Cardiac muscle cell (in vitro differentiated cells and primary cell): ENCODE results near the gene ZBTB46. TPM values are rescaled to one million over a fixed set of nuclear protein-coding genes. Genes with fewer than 3 reads are reported as not detected.
"Not testable (repeated sequence)": the region's sequence is repeated elsewhere in the genome, so short reads cannot be mapped to it uniquely, and the experiment has no call there.

Experiments
- DNase-seq, 2 donors: peaks; one replicate each; pipeline versions ENCODE4 v3.0.0 to v3.0.0-alpha.2; 2010 to 2017; ENCODE audit warnings: low read depth in 1 of 2, low spot score in 1 of 2
- H3K27ac ChIP-seq: fragments of 200-600 bp; sonication (generic); 2 replicates; pipeline ENCODE4 v1.5.1; 2016
- H3K27me3 ChIP-seq: fragments of 200-600 bp; sonication (generic); 2 replicates; pipeline ENCODE4 v1.6.0; 2016; ENCODE audit warnings: control low read depth
- H3K36me3 ChIP-seq: fragments of 200-600 bp; sonication (generic); 2 replicates; pipeline ENCODE4 v1.5.1; 2016; ENCODE audit warnings: control low read depth
- H3K4me1 ChIP-seq: fragments of 200-600 bp; sonication (generic); 2 replicates; pipeline ENCODE4 v1.8.1; 2017; ENCODE audit warnings: low read depth, mild to moderate bottlenecking, mixed run types
- H3K4me3 ChIP-seq: fragments of 200-600 bp; sonication (generic); 2 replicates; pipeline ENCODE4 v1.5.1; 2016; ENCODE audit warnings: mild to moderate bottlenecking
- H3K9me3 ChIP-seq: fragments of 200-600 bp; sonication (generic); 2 replicates; pipeline ENCODE4 v1.5.1; 2017; ENCODE audit warnings: low read depth, mild to moderate bottlenecking, control low read depth
- polyA plus RNA-seq: library from polyadenylated mRNA; unstranded; fragments of >200 nt; fragmentation: Nextera tagmentation; extraction: Ambion mirVana; gene quantifications from 2 replicates; pipeline ENCODE4 v1.2.1, GENCODE V29; 2016
- total RNA-seq: library from RNA; depleted of rRNA; stranded (reverse); fragments of >200 nt; gene quantifications from 2 replicates; pipeline ENCODE4 v1.2.3, GENCODE V29; 2016
- TF ChIP-seq, protein P1 (sequence below): IDR thresholded peaks from 2 replicates; pipeline ENCODE4 v1.5.1; 2012; ENCODE audit warnings: low read depth, mild to moderate bottlenecking, low read length

ZBTB46 gene
- total and polyA plus RNA-seq, 2 experiments from 2014 or later, result 24.1 to 53.4 TPM

DNA sequence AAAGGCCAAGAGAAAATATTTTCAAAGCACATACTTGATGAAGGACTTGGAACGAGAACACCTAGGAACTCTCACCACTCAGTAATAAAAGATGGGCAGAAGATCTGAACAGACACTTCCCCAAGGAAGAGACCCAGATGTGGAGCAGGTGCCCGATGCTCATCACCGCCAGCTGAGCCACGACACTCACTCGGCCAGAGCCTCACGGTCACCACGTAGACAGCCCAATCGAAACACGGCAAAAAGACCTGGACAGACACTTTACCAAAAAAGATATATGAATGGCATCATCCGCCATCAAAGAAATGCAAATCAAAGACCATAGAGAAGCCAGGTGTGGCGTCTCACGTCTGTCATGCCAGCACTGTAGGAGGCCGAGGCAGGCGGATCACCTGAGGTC, 49.9 kb downstream of the ZBTB46 start:
- H3K27ac ChIP-seq, result no peak overlapping the region
- H3K4me3 ChIP-seq, result no peak overlapping the region
- H3K4me1 ChIP-seq, result peaks cover 14% of the 10 kb centered on the region
- no peaks in the 10 kb centered on the region for H3K9me3 ChIP-seq
- TF ChIP-seq, protein P1, sequence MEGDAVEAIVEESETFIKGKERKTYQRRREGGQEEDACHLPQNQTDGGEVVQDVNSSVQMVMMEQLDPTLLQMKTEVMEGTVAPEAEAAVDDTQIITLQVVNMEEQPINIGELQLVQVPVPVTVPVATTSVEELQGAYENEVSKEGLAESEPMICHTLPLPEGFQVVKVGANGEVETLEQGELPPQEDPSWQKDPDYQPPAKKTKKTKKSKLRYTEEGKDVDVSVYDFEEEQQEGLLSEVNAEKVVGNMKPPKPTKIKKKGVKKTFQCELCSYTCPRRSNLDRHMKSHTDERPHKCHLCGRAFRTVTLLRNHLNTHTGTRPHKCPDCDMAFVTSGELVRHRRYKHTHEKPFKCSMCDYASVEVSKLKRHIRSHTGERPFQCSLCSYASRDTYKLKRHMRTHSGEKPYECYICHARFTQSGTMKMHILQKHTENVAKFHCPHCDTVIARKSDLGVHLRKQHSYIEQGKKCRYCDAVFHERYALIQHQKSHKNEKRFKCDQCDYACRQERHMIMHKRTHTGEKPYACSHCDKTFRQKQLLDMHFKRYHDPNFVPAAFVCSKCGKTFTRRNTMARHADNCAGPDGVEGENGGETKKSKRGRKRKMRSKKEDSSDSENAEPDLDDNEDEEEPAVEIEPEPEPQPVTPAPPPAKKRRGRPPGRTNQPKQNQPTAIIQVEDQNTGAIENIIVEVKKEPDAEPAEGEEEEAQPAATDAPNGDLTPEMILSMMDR, result no peak
- no peak for DNase-seq
- H3K36me3 ChIP-seq, result no peaks in the 10 kb centered on the region
- H3K27me3 ChIP-seq, result no peaks in the 10 kb centered on the region

DNA sequence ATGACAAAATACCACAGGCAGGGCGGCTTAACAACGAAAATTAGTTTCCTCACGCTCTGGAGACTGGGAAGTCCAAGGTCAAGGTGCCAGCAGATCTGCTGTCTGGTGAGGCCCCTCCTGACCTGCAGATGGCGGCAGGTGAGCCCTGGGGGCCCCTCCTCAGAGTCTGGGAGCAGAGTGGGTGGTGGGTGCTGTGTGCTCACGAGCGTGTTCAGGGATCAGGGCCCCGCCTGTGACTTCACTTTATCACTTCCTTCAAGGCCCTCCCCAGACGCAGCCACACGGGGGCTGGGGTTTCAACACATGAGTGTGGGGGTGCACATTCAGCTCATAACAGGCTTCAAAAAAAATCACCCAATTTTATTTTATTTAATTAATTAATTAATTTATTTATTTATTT, 52.2 kb downstream of the ZBTB46 start:
- no peak for DNase-seq
- TF ChIP-seq, protein P1, result no peak
- Histone ChIP-seq H3K36me3 (no peaks in the 10 kb centered on the region), H3K27ac (no peak overlapping the region), H3K27me3 (no peaks in the 10 kb centered on the region), H3K9me3 (no peaks in the 10 kb centered on the region), H3K4me1 (peaks cover 8% of the 10 kb centered on the region), H3K4me3 (no peak overlapping the region)

DNA sequence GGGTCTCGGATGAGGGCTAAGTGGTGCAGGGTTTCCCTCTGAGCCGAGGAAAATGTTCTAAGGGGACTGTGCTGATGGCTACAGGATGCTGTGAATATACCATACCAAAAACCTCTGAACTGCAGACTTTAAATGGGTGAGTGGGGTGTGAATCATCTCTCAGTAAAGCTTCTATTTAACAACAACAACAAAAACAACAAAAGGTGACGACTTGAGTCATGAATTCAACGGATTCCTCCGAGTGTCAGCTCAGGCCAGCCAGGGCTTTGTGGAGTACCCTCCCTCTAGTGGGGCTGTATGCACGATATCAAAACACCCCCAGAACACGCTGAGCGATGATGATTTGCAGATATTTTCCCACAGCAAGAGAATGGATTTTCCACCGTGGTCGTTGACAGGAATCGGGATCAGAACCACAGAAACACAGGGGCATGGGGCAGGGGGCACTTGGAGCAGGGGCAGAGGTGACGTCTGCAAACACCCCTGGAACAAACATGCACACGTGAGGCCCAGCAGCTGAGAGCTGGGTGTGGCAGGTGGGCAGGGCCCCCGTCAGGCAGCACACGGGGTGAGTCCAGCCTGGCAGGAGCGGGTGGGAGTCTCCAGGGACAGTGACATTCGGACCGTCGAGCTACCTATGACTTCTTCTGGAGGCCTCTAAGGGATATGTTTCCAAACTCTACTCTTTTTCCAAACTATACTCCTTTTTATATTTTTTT, 52.9 kb downstream of the ZBTB46 start:
- Histone ChIP-seq H3K36me3 (no peaks in the 10 kb centered on the region), H3K4me1 (peaks cover 6% of the 10 kb centered on the region), H3K27me3 (no peaks in the 10 kb centered on the region), H3K27ac (no peak overlapping the region), H3K4me3 (no peak overlapping the region), H3K9me3 (no peaks in the 10 kb centered on the region)
- TF ChIP-seq, protein P1, result no peak
- DNase-seq, result no peak

DNA sequence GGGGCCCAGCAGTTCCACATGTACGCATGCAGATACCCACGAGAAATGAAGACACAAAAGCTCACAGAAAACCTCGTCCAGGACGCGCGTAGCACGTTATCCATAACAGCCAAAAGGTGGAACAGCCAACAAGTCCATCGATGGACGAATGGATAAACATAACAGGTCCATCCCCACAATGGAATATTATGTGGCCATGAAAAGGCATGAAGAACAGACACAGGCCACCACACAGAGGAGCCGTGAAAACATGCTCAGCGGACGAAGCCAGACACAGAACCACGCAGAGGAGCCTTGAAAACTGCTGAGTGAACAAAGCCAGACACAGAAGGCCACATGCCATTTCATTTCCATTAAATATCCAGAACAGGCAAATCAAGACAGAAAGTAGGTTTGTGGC, 53.5 kb downstream of the ZBTB46 start:
- H3K4me1 ChIP-seq, result peaks cover 6% of the 10 kb centered on the region
- no peaks in the 10 kb centered on the region for H3K9me3 ChIP-seq
- no peak overlapping the region for H3K27ac ChIP-seq
- DNase-seq, result no peak
- H3K36me3 ChIP-seq, result no peaks in the 10 kb centered on the region
- H3K4me3 ChIP-seq, result no peak overlapping the region
- TF ChIP-seq, protein P1, result no peak
- no peaks in the 10 kb centered on the region for H3K27me3 ChIP-seq

DNA sequence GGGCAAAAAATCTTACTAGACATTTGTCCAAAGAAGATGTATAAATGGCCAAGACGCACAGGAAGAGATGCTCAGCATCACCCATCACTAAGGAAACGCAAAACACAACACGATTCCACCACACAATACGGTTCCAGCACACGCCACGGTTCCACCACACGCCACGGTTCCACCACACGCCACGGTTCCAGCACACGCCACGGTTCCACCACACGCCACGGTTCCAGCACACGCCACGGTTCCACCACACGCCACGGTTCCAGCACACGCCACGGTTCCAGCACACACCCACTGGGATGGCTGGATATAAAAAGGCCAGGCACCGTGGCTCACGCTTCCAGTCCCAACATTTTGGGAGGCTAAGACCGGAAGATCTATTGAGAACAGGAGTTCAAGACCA, 54.2 kb downstream of the ZBTB46 start:
- DNase-seq, H3K4me1 ChIP-seq, H3K36me3 ChIP-seq, H3K27ac ChIP-seq, H3K27me3 ChIP-seq, H3K9me3 ChIP-seq, H3K4me3 ChIP-seq: not testable (repeated sequence)

DNA sequence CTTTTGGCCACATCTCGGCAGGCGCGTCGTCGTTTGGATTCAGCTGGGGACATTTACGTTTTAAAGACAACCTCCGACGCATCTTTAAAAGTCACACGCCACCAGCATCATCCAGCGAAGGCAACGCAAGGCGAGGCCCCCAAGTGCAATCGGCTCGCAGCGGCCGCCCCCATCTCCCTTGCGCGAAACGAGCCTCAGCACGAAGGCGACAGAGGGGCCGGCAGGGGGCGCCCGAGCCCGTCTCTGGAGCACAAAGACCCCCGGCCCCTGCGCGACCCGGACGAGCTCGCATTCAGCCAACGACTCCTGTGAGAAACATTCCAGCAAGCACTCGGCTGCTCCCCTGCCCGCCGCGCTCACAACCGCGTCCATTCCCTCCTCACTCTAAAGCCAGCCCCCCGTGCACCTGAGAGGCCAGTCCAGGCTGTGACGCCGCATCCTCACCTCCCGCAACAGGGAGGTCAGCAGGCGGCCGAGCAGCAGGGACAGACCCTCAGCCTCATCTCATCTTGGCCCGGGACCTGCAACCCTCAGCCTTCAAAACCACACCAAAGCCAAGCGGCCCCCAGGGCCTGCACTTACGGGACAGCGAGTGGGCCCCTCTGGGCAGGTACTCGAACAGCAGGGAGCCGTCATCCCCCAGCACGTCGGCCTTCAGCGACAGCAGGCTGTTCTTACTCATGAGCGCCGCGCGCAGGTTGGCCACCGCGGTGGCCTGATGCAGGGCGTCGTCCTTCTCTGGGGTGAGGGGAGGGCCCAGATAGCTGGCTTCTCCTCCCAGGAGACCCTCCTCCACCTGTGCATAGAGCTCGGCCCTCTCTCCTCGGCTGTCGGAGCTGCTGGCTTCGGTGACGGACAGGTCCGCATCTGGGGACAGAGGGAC, 55.7 kb downstream of the ZBTB46 start:
- no peak overlapping the region for H3K4me3 ChIP-seq
- H3K27ac ChIP-seq, result peak overlapping the region; percentile 81

More for the DNA sequence above, 55.7 kb downstream of the ZBTB46 start:
- TF ChIP-seq, protein P1, result peak; percentile 79
- H3K27me3 ChIP-seq, result no peaks in the 10 kb centered on the region
- peaks cover 6% of the 10 kb centered on the region for H3K4me1 ChIP-seq
- H3K36me3 ChIP-seq, result peaks cover 6% of the 10 kb centered on the region
- H3K9me3 ChIP-seq, result no peaks in the 10 kb centered on the region
- DNase-seq, result peak; percentile 51 to 95
